Raji (cell line): ENCODE measurements around the gene ATP6V0B.

Experiments used
- POLR2A ChIP-seq: IDR thresholded peaks from 2 replicates; pipeline ENCODE4 v1.6.1; 2011; ENCODE audit warnings: low read depth, low read length, control low read depth; ENCODE audit not compliant: insufficient read depth

The ATP6V0B gene

DNA sequence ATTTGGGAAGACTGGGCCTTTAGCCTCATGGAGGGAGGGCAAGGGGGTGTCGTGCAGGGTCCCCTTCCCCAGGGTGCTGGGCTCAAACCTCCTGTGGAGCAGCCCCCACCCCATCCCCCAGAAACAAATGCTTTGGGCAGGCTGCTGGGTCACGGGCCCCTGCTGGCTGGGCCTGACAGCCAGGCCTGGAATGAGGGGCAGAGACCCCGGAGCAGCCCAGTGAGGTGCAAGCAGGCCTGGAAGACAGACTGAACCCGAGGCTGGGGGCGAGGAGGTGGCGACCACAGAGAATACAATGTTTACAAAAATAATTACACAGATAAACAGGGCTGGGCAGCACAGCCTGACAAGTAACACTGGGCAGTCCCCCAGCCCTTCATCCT lies 22.0 kb downstream of the ATP6V0B start:
- TF ChIP-seq POLR2A, result no peak

DNA sequence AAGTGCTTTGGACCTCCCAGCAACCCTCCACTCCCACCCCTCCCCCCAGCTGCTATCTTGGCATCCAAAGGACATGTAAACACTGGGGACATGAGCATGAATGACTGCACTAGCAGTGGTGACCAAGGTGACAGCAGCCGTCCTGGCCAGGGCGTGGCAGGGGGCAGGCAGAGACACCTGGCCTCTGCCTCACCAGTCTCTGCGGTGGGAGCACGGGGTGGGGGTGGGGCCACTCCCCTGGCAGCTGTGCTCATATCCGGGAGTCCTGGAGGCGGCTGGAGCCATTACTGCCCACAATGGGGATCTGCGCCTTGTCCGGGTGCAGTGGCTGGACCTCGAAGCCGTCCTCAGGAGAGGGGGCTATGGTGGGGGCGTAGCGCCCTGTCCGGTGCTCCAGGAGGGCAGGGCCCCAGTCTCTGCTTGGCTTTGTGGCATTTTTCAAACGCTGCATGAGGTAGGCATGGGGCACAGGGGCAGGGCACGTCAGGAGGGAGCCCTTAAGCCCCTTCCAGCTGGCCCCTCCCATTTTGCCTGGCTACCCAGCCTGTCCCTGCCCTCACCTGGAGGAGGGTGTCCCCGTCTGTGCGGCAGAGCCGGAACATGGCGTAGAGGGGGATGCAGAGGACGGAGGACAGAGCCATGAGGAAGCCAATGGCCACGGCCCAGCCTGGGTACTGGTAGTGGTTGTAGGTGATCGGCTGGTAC lies 22.7 kb downstream of the ATP6V0B start:
- TF ChIP-seq POLR2A, result no peak

DNA sequence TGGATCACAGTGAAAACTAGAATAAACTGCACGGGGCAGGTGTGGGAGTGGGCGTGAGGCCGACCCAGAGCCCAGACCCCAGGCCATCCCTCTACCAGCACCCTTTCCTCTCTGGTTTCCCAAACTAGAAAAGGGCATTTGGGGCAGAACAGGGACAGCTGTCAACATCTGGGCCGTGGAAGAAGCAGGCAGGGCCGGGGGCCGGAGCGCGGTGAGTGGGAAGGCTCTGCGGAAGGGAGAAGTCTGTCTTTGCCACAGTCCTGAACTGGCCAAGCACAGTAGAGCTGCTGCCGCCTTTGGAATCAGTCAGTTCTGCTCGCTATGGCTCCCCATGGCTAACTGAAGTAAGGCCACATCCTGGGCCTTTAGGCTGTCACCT lies 23.2 kb downstream of the ATP6V0B start:
- TF ChIP-seq POLR2A, result no peak

DNA sequence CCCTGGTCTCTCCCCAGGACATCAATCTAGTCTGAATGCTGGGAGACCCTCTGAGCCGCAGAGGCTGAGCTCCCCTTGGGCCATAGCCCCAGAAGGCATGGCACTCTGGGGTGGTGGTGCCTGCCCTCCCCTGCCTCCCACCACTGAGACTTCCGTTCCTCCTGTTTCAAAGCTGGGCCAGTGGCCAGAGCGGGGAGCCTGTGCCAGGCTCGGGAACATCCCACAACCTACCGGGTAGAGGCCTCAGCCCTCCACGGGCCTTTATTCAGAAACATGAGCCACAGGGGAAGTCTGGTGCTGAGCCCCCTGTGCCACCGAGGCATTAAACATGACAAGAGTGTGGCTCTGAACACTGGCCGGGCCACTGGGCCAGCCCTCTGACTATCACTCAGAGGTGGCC lies 24.7 kb downstream of the ATP6V0B start:
- TF ChIP-seq POLR2A, result no peak

DNA sequence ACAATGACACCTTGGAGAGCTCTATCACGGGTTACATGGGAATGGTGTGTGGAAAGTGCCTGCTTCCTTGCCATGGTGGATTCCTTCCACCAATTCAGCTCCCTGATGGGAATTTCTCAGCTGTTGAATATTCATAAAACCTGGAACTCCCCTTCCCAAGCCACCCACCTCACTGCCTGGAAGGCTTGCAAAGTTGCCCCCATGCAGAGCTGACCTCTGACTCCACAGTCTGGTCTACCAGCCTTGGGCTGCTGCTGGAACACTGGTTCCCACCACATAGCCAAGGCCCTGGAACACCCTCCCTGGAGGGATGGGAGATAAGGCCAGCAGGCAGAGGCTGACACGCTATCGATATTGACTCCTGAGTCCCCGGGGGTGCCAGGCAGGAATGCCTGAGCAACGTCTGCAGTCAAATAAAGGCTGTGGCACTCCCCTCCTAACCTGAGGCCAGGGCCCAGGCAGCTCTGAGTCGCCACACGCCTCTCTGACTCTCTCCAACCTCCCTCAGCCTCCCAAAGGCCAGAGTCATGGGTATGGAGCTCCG lies 25.4 kb downstream of the ATP6V0B start:
- TF ChIP-seq POLR2A, result no peak

DNA sequence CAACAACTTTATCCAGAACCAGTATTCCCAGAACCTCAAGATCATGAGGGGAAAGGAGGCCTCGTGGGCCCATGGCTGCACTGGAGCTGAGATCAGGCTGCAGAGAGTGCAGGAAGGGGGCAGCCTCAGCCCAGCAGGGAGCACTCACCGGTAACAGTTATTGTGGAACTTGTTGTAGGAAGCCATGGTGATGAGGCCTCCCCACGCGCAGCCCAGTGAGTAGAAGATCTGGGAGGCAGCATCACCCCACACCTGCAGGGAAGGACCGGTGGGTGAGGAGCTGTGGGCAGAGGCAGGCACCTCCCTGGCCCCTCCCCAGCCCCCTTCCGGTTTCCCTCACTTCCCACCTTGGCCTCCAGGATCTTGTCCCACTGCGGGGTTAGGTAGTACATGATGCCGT lies 27.4 kb downstream of the ATP6V0B start:
- TF ChIP-seq POLR2A, result no peak

DNA sequence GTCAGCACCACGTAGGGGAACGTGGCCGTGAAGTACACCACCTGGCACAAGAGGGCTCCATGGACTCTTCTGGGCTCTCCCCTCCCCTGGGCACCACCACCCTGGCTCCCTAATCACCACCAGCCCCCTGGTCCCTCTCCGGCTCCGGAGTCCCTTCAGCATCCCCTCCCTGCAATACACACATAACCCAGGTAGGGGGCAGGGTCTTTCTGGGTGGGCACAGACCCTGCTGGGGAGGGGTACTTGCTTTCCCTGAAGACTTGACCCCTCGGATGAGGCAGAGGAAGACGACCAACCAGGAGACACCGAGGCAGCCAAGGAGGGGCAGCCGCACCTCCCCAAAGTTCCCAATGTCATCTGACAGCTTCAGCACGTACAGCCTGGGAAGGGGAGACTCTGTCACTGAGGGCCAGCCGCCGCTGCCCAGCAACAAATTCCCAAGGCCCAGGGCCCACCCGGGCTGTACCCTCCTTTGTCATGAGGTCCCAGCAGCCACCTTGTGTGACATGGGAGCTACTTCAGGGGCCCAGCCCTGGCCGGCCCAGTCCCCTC lies 27.9 kb downstream of the ATP6V0B start:
- TF ChIP-seq POLR2A, result no peak

DNA sequence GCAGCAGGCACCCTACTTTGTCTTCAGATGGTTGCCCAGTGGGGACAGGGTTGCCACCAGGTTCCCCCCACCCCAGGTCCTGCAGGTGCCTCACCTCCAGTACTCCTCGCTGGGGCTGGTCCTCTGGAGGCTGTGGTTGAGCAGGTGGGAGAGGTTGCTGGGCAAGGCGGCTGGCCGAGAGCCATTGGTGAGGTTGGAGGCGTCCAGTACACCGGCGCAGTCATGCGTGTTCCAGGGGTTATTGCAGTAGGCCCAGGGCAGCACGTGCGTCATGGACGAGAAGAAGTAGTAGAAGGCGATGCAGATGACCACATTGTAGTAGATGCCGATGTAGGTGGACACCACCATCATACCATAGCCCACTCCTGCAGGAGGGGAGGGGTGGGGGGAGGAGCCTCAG lies 33.5 kb downstream of the ATP6V0B start:
- no peak for TF ChIP-seq POLR2A

DNA sequence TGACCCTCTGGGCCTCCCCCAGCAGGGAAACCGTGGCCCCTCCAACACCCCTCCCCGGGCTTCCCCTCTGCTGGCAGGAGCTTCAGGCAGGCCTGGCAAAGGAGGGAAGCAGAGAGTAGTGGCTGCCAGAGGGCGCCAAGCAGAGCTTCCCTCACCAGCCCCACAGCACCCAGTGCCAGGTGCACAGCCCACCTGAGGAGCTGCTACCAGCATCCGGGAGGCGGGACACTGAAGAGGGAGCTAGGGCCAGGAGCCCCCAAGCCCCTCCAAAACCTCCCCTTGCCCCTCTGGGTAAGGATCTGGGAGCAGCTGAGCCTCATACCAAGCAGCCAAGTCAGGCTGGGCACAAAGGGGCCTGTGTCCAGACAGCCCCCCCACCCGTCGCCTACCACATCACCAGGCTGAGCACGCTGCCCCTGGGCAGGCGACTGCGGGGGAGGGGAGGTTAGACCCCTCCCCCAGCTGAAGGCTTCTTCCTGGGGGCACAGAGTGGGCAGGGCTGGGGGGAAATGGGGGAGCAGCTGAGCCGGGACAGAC lies 36.2 kb downstream of the ATP6V0B start:
- no peak for TF ChIP-seq POLR2A

DNA sequence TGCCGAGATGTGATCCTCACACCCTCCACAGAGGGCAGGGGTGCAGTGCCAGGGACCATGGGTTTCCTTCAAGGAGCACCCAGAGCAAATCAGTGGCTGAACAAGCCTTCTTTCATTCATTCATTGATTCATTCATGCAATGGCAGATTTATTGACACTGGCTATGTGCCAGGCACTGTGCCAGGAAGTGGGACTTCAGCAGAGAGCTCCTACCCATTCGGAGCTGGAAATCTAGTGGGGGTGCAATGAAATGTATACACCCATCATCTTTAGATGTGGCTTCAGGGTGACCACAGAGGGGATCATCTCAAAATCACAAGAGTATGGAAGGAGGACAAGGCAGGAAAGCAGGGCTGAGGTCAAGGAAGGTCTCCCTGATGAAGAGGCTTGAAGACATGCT lies 37.6 kb downstream of the ATP6V0B start:
- no peak for TF ChIP-seq POLR2A

DNA sequence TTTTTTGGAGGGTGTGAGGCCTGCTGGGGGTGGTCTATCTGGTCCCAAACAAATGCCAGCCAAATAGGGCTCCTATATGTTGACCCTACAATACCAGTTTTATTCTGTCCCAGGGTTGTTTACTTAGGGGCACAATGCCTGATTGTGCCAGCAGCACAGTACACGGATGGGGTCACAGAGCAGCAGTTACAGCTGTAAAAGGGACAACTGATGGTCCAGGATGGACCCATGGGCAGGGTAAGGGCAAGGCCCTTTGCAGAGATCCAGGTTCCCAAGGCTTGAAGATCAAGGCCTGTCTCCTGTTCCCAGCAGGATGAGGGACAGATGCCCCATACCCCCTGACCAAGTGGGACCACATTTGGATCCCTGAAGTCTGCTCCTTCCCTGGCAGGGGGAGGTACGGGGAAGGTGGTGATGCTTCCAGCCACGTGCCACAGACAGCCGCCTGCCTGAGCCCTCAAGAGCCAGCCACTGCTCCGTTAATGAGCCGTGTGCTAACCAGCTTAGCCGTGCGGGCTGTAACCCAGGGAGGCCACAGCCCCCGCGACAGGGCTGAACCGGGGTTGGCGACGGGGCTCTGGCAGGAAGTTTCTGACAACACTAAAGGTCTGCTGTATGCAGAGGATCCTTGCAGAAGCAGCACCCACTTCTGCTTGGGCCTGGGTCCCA lies 38.3 kb downstream of the ATP6V0B start:
- TF ChIP-seq POLR2A, result no peak

DNA sequence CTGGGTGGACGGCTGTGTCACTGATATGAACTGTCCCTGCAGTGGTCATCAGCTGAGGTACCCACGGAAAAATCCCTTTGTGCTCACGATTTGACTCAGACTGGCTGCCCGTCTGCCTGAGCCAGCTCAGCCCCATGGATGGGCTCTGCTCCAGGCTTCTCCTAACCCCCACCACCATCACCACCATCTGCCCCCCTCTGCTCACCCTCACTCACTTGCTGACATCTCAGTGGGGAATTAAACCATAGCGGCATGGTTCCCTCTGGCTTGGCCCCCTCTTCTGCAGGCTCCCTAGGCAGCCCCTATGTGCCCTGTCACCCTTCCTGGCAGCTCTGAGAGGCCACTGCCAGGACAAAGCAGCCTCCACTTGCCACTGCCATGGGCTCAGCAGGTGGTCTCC lies 39.2 kb downstream of the ATP6V0B start:
- TF ChIP-seq POLR2A, result no peak

DNA sequence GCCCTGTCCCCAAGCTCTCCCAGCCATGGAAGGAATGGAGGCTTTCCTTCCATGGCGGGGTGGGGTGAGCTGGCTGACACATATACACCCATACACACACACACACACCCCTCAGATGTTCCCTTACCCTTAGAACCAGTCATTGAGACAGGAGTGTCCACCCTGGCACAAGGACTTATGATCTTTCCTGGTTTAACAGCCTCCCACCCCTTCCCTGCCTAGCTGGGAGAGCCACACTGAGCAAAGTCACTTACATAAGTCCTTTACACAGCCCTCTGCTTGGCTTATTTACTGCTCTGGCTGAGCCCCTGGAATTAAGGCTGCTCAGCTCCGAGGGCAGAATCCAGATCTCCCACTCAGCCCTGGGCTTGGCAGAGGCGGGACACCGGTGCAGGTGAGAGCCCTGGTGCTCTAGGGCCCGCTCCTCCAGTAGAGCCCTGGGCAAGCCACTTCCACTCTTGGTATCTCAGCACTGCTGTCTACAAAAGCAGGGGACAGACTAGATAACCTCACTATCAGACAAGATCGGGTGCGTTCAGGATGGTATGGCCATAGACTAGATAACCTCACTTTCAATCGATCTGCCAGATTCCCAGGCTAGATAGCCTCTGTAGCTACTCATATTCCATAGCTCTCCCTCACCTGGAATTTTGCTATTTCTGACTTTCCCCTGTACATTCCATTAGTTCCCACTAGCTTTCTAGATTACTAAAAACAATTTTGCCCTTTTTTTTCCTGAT lies 39.8 kb downstream of the ATP6V0B start:
- TF ChIP-seq POLR2A, result no peak

DNA sequence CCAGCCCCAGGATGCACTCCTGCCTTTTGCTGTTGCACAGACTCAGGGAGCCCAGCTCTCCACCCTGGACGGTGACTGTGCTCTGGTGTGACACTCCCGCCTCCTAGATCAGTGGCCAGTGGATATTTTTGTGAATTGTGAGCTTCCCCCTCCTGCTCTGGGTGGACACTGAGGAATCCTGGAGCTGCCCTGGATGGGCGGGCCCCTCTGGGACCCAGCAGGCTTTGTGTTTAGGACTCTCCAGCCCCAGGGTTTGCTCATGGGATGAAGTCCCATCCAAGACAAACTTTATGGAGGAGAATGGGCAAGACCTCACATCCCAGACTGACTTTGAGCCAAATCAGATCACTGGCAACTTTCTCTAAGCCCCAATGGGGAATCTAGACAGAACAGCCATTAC lies 40.4 kb downstream of the ATP6V0B start:
- TF ChIP-seq POLR2A, result no peak
